Measurements from ENCODE around the gene KIR3DL3.
"Not testable (repeated sequence)": the region's sequence is repeated elsewhere in the genome, so short reads cannot be mapped to it uniquely, and the experiment has no call there.

The KIR3DL3 gene

GRCh38 chr19:54738306-54738705 is 14.1 kb downstream of the KIR3DL3 start, which contains the start of gene KIR2DL3:
KIR2DL3 (plus strand) TSS chr19:54738513; CDS start chr19:54738546, 33 bp downstream.
- not testable (repeated sequence) for FAIRE-seq

GRCh38 chr19:54738715-54739114 is 14.5 kb downstream of the KIR3DL3 start:
- FAIRE-seq, result no peak

GRCh38 chr19:54739587-54740497 is 15.6 kb downstream of the KIR3DL3 start:
- FAIRE-seq, result no peak

GRCh38 chr19:54741950-54742349 is 17.7 kb downstream of the KIR3DL3 start:
- not testable (repeated sequence) for FAIRE-seq

- FAIRE-seq, result not testable (repeated sequence)
These were observed 19.8 kb downstream of the KIR3DL3 start for GRCh38 chr19:54744080-54744479.

- not testable (repeated sequence) for FAIRE-seq
These were observed 23.5 kb downstream of the KIR3DL3 start for GRCh38 chr19:54747614-54748322.

GRCh38 chr19:54750276-54750675 is 26.0 kb downstream of the KIR3DL3 start:
- not testable (repeated sequence) for FAIRE-seq

- FAIRE-seq, result not testable (repeated sequence)
These were observed 32.2 kb downstream of the KIR3DL3 start for GRCh38 chr19:54756204-54757110.

GRCh38 chr19:54758577-54758976 is 34.3 kb downstream of the KIR3DL3 start:
- not testable (repeated sequence) for FAIRE-seq

- not testable (repeated sequence) for FAIRE-seq
These were observed 40.0 kb downstream of the KIR3DL3 start for GRCh38 chr19:54764219-54764618.

GRCh38 chr19:54766464-54766863 is 42.2 kb downstream of the KIR3DL3 start:
- not testable (repeated sequence) for FAIRE-seq

GRCh38 chr19:54769646-54770045 is 45.4 kb downstream of the KIR3DL3 start, which contains the start of gene KIR2DL1:
KIR2DL1 (plus strand) TSS chr19:54769793; CDS start chr19:54769851, 58 bp downstream.
- not testable (repeated sequence) for FAIRE-seq

- not testable (repeated sequence) for FAIRE-seq
These were observed 46.3 kb downstream of the KIR3DL3 start for GRCh38 chr19:54770511-54770910.

GRCh38 chr19:54771018-54771960 is 47.0 kb downstream of the KIR3DL3 start:
- not testable (repeated sequence) for FAIRE-seq

- not testable (repeated sequence) for FAIRE-seq
These were observed 48.4 kb downstream of the KIR3DL3 start for GRCh38 chr19:54772666-54773065.

- not testable (repeated sequence) for FAIRE-seq
These were observed 51.0 kb downstream of the KIR3DL3 start for GRCh38 chr19:54775095-54775815.

GRCh38 chr19:54775830-54776229 is 51.6 kb downstream of the KIR3DL3 start:
- FAIRE-seq, result not testable (repeated sequence)

GRCh38 chr19:54777851-54778250 is 53.6 kb downstream of the KIR3DL3 start:
- FAIRE-seq, result not testable (repeated sequence)

- not testable (repeated sequence) for FAIRE-seq
These were observed 54.7 kb downstream of the KIR3DL3 start for GRCh38 chr19:54778896-54779295.

GRCh38 chr19:54782916-54783315 is 58.7 kb downstream of the KIR3DL3 start:
- FAIRE-seq, result not testable (repeated sequence)

All from endometrium (tissue), 2 donors.